K562 treated with DMSO at 1 percent for 24 hours (cell line): Measurements from ENCODE around the gene GGT7. TPM values are rescaled to one million over a fixed set of nuclear protein-coding genes. Genes with fewer than 3 reads are reported as not detected.

Source experiments
- total RNA-seq: library from RNA; unstranded; fragments of 300-600 nt; gene quantifications from 2 replicates; pipeline ENCODE4 v1.2.3, GENCODE V29; 2022; ENCODE audit warnings: low read depth; ENCODE audit not compliant: insufficient read depth

GGT7 gene, protein sequence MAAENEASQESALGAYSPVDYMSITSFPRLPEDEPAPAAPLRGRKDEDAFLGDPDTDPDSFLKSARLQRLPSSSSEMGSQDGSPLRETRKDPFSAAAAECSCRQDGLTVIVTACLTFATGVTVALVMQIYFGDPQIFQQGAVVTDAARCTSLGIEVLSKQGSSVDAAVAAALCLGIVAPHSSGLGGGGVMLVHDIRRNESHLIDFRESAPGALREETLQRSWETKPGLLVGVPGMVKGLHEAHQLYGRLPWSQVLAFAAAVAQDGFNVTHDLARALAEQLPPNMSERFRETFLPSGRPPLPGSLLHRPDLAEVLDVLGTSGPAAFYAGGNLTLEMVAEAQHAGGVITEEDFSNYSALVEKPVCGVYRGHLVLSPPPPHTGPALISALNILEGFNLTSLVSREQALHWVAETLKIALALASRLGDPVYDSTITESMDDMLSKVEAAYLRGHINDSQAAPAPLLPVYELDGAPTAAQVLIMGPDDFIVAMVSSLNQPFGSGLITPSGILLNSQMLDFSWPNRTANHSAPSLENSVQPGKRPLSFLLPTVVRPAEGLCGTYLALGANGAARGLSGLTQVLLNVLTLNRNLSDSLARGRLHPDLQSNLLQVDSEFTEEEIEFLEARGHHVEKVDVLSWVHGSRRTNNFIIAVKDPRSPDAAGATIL
- total RNA-seq, result 57.3 and 60.3 TPM in 2 replicates

GRCh38 chr20:34872622-34873224 is at the start of gene GGT7:
Gene GGT7, minus strand, starts transcription at chr20:34872856. Its CDS starts 41 bp downstream, at chr20:34872815.

GRCh38 chr20:34876406-34877282 is 4.0 kb upstream of the GGT7 start, which contains the start of gene ACSS2:
Gene ACSS2, plus strand, starts transcription at chr20:34876612. Its CDS starts 34 bp downstream, at chr20:34876646.

DNA sequence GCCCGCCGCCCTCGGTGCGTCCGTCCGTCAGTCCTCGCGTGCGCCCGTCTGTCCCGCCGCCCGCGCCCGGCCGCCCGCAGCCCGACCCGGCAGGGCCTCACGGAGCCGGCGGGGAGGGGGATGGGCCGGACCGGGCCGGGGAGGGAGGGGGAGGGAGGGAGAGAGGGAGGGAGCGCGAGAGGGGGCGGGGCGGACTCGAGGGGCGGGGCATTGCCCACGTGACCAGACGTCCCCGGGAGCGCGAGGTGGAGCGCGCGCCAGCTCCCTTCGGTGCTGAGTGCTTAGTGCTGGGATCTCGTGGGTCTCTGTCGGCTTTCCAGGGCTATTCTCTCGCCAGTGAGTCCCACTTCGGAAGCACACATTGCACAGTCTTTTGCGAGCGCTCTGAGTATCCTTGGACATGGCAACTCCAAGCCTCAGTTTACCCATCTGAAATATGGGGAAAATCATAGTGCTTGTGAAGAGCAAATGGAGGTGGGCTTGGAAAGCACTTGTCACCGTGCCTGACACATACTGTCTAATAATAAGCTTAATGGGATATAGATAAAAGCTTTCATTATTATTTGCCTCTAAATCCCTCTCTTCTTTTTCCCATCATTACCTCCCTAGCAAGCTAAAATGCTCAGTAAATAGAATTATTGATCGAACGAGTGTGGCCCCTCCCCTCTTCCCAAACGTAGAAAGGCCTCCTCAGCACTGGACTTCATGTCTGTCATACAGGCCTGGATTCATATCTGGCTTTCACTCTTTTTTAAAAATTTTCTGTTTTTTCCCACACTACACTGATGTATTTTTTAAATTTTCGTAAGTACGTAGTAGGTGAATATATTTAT is 46.9 kb downstream of the GGT7 start, which contains the start of gene NCOA6:
Gene NCOA6 (minus strand): TSS at position 122 of the 833 bp plus-strand sequence. CDS start 43,296 bp downstream, outside the sequence.

Other genes with a start within 250 kb of the GGT7 start
- 15.0 and 18.6 TPM in 2 replicates for gene PIGU, start 195.8 kb downstream of the GGT7 start, total RNA-seq
- gene TP53INP2, start 168.5 kb downstream of the GGT7 start, total RNA-seq, result 18.8 and 21.3 TPM in 2 replicates
- 13.1 and 13.4 TPM in 2 replicates for gene NCOA6, start 47.2 kb downstream of the GGT7 start, total RNA-seq
- 71.4 and 73.7 TPM in 2 replicates for gene ACSS2, start 3.8 kb upstream of the GGT7 start, total RNA-seq
- 69.9 and 75.5 TPM in 2 replicates for gene GSS, start 83.0 kb upstream of the GGT7 start, total RNA-seq
- gene MYH7B, start 83.0 kb upstream of the GGT7 start, total RNA-seq, result not detected in 2 replicates
- gene TRPC4AP, start 220.0 kb upstream of the GGT7 start, total RNA-seq, result 83.7 and 88.3 TPM in 2 replicates